MG63 (cell line): ENCODE measurements around the gene FOXN3. TPM values are rescaled to one million over a fixed set of nuclear protein-coding genes. Genes with fewer than 3 reads are reported as not detected.

Experiments
- DNase-seq: peaks from one replicate; pipeline ENCODE4 v3.0.0-alpha.2; 2020
- H3K27me3 ChIP-seq: fragments of 250-450 bp; sonication (Bioruptor Pico); 2 replicates; pipeline ENCODE4 v1.5.1; 2020; ENCODE audit warnings: mild to moderate bottlenecking, moderate library complexity
- H3K36me3 ChIP-seq: fragments of 250-450 bp; sonication (Bioruptor Pico); 2 replicates; pipeline ENCODE4 v1.5.1; 2020; ENCODE audit warnings: mild to moderate bottlenecking, moderate library complexity
- H3K4me3 ChIP-seq: fragments of 250-450 bp; sonication (Bioruptor Pico); 2 replicates; pipeline ENCODE4 v1.5.1; 2020; ENCODE audit warnings: mild to moderate bottlenecking, moderate library complexity
- H3K9me3 ChIP-seq: fragments of 250-450 bp; sonication (Bioruptor Pico); 2 replicates; pipeline ENCODE4 v1.5.1; 2020; ENCODE audit warnings: mild to moderate bottlenecking, moderate library complexity
- total RNA-seq: library from RNA; depleted of rRNA; stranded (reverse); fragments of >200 nt; shearing (Covaris generic); gene quantifications from 2 replicates; pipeline ENCODE4 v1.2.3, GENCODE V29; 2014; ENCODE audit warnings: low replicate concordance

Gene FOXN3
- total RNA-seq, 1 experiment from 2014 or later, result 1.4 TPM

- no peaks in the 10 kb centered on the region for H3K27me3 ChIP-seq
- no peak overlapping the region for H3K4me3 ChIP-seq
- DNase-seq, result no peak
- H3K9me3 ChIP-seq, result no peaks in the 10 kb centered on the region
- H3K36me3 ChIP-seq, result no peaks in the 10 kb centered on the region
Observed at GRCh38 chr14:89187501-89187900, 229.5 kb downstream of the FOXN3 start.

GRCh38 chr14:89186856-89187376, 230.1 kb downstream of the FOXN3 start:
- H3K9me3 ChIP-seq, result no peaks in the 10 kb centered on the region
- no peaks in the 10 kb centered on the region for H3K27me3 ChIP-seq
- DNase-seq, result no peak
- H3K36me3 ChIP-seq, result no peaks in the 10 kb centered on the region
- H3K4me3 ChIP-seq, result no peak overlapping the region

- peak; percentile 43 for DNase-seq
- H3K4me3 ChIP-seq, result no peak overlapping the region
- no peaks in the 10 kb centered on the region for H3K27me3 ChIP-seq
- H3K9me3 ChIP-seq, result no peaks in the 10 kb centered on the region
- no peaks in the 10 kb centered on the region for H3K36me3 ChIP-seq
Observed at GRCh38 chr14:89185919-89186855, 230.8 kb downstream of the FOXN3 start.

DNA sequence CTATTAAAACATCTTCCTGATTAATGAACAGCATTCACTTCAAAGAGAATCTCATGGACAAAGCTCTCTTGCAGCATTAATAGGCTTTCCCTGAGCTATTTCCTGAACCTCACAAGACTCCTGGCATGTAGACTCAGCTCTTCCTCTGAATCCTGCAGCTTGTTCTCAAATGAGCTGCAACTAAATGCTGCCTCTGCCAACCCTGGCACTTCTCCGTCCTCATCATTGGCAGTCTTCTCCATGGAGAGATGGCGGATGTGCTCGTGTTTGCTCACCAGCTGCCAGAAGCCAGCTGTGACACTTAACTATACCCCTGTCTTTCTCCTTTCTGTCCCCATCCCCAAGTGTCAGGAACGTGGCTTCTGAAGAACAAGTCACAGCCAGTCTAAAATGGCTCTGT, 232.1 kb downstream of the FOXN3 start:
- no peaks in the 10 kb centered on the region for H3K36me3 ChIP-seq
- DNase-seq, result no peak
- H3K4me3 ChIP-seq, result no peak overlapping the region
- no peaks in the 10 kb centered on the region for H3K9me3 ChIP-seq
- no peaks in the 10 kb centered on the region for H3K27me3 ChIP-seq

DNA sequence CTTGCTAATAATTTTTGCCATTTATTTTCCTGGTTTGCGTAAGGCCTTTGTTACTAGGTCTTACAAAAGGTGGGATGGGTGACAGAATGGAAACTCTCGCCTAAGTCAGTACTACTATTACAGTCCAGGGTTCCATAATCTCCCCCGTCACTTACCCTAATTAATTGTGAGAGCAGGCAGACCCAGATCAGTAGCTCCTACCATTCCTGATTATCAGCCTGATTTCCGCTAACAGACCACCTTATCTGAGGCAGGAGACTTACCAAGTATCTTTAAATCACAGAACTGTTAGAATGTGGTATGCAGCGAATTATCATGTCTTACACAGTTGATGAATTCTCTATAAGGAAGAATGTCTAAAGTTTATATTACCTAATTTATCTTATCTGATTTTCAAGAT, 234.7 kb downstream of the FOXN3 start:
- Histone ChIP-seq H3K27me3 (no peaks in the 10 kb centered on the region), H3K4me3 (no peak overlapping the region), H3K9me3 (no peaks in the 10 kb centered on the region), H3K36me3 (no peaks in the 10 kb centered on the region)
- DNase-seq, result no peak

DNA sequence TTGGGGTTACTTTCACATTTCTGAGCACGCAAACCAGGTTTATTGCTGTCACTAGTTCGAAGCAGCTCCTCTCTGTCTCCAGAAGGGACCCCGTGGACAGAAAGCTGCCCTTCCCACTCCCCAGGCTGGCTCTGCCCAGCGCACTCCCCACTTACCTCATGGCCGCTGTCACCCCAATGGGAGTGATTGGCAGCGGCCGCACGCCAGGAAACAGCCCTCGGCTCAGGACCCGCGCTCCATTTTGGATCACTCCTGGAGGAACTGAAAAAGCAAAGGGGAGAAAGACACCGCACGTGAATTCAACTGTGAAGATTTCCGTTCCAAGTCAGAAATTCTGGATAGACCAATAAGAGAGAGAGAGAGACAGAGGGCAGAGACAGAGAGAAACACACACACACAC, 236.5 kb downstream of the FOXN3 start:
- H3K27me3 ChIP-seq, result no peaks in the 10 kb centered on the region
- no peaks in the 10 kb centered on the region for H3K36me3 ChIP-seq
- no peak overlapping the region for H3K4me3 ChIP-seq
- DNase-seq, result no peak
- H3K9me3 ChIP-seq, result no peaks in the 10 kb centered on the region

DNA sequence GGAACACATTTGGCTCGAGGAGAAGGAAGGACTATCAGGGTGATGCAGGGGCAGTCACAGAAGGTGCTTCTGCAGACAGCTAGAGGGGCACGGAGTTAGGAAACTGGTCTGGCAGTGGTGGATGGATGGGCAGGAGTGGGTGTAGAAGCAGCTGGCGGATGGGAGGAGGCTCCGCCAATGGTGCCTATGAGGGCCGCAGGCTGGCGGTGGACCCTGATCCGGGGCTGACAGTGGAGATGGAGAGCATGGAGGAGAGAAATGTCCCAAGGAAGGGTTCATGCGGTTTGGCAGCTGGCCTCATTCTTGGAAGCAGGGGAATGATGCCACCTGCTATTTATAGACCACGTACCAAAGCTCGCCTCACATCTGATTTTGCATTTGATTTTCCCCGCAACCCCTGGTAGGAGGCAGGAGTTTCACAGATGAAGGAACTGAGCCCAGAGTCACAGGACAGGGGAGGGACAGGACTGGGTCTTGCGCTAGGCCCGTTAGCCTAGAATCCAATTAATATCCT, 237.1 kb downstream of the FOXN3 start:
- no peaks in the 10 kb centered on the region for H3K36me3 ChIP-seq
- no peak for DNase-seq
- H3K4me3 ChIP-seq, result no peak overlapping the region
- H3K27me3 ChIP-seq, result no peaks in the 10 kb centered on the region
- no peaks in the 10 kb centered on the region for H3K9me3 ChIP-seq

GRCh38 chr14:89178800-89179535, 238.1 kb downstream of the FOXN3 start:
- H3K27me3 ChIP-seq, result no peaks in the 10 kb centered on the region
- no peak overlapping the region for H3K4me3 ChIP-seq
- no peak for DNase-seq
- no peaks in the 10 kb centered on the region for H3K36me3 ChIP-seq
- no peaks in the 10 kb centered on the region for H3K9me3 ChIP-seq

DNA sequence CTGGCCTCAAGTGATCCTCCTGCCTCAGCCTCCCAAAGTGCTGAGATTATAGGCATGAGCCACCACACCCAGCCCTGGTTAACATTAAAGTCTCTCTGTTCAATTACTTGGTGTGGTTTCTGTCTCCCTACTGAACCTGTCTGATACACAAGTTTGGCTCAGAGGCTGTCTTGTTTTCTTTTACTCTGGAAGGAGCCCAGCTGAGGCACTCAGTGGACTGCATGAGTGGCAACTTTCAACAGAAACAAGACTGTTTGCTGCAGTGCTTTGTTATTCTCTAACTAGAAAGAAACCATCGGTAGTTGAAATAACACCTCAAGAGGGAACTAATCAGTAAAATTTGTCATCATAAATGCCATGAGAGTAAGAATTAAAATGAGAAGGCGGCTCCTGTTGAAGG, 238.7 kb downstream of the FOXN3 start:
- Histone ChIP-seq H3K4me3 (no peak overlapping the region), H3K27me3 (no peaks in the 10 kb centered on the region), H3K36me3 (no peaks in the 10 kb centered on the region), H3K9me3 (no peaks in the 10 kb centered on the region)
- DNase-seq, result no peak

- H3K36me3 ChIP-seq, result no peaks in the 10 kb centered on the region
- DNase-seq, result no peak
- no peaks in the 10 kb centered on the region for H3K27me3 ChIP-seq
- no peak overlapping the region for H3K4me3 ChIP-seq
- H3K9me3 ChIP-seq, result no peaks in the 10 kb centered on the region
Observed at GRCh38 chr14:89175881-89176799, 240.9 kb downstream of the FOXN3 start.

GRCh38 chr14:89171628-89172027, 245.4 kb downstream of the FOXN3 start:
- Histone ChIP-seq H3K4me3 (no peak overlapping the region), H3K9me3 (no peaks in the 10 kb centered on the region), H3K36me3 (no peaks in the 10 kb centered on the region), H3K27me3 (no peaks in the 10 kb centered on the region)
- no peak for DNase-seq

- Histone ChIP-seq H3K9me3 (no peaks in the 10 kb centered on the region), H3K27me3 (no peaks in the 10 kb centered on the region), H3K36me3 (no peaks in the 10 kb centered on the region), H3K4me3 (no peak overlapping the region)
- DNase-seq, result no peak
Observed at GRCh38 chr14:89171168-89171567, 245.9 kb downstream of the FOXN3 start.

DNA sequence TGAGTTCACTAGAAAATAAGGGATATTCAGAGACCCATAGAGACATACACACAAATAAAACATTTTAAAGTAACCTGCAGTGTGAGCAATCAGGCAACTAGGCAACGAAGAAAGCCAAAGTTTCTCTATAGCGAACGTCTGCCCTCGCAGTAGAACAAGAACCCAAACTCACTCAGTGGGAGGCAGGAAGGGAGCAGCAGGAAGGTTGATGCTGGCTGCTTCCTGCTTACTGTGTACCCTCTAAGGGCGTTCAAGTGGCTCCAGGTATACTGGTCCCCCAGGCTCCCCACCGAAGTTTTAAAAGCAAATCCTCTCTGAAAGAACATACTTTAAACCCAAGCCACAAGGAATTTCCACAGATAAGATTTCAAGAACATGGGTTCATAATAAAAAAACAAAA, 249.3 kb downstream of the FOXN3 start:
- H3K27me3 ChIP-seq, result no peaks in the 10 kb centered on the region
- H3K36me3 ChIP-seq, result no peaks in the 10 kb centered on the region
- no peak overlapping the region for H3K4me3 ChIP-seq
- no peaks in the 10 kb centered on the region for H3K9me3 ChIP-seq
- no peak for DNase-seq

GRCh38 chr14:89166633-89167032, 250.4 kb downstream of the FOXN3 start:
- Histone ChIP-seq H3K27me3 (no peaks in the 10 kb centered on the region), H3K4me3 (no peak overlapping the region), H3K9me3 (no peaks in the 10 kb centered on the region), H3K36me3 (no peaks in the 10 kb centered on the region)
- DNase-seq, result no peak

- no peaks in the 10 kb centered on the region for H3K9me3 ChIP-seq
- no peaks in the 10 kb centered on the region for H3K36me3 ChIP-seq
- no peak overlapping the region for H3K4me3 ChIP-seq
- DNase-seq, result no peak
- H3K27me3 ChIP-seq, result no peaks in the 10 kb centered on the region
Observed at GRCh38 chr14:89165189-89166181, 251.5 kb downstream of the FOXN3 start.
